Esophagus squamous epithelium (tissue), 4 donors: Measurements from ENCODE around the gene SHKBP1.

Source experiments
- CTCF ChIP-seq, 6 experiments: fragments of 450-650 bp in 4 of 6; fragments of 200-600 bp in 2 of 6; sonication (generic) in 2 of 6; IDR thresholded peaks; one replicate each; pipeline ENCODE4 v1.5.1; 2016 to 2019; ENCODE audit warnings: antibody characterized with exemption in 6 of 6, mild to moderate bottlenecking in 4 of 6, moderate library complexity in 4 of 6
- POLR2A ChIP-seq, 4 donors: fragments of 450-650 bp; IDR thresholded peaks; one replicate each; pipeline ENCODE4 v1.6.1; 2017; ENCODE audit warnings: antibody characterized with exemption in 4 of 4, mild to moderate bottlenecking in 4 of 4, moderate library complexity in 3 of 4

GRCh38 chr19:40539070-40539469 lies 37.6 kb upstream of the SHKBP1 start:
- no peak for TF ChIP-seq CTCF (IDR thresholded peaks at IDR 0.05)
- no peak for TF ChIP-seq POLR2A (IDR thresholded peaks at IDR 0.05)
